ENCODE measurements around the gene MAFF.

The MAFF gene

GRCh38 chr22:38191055-38191454 is 10.7 kb upstream of the MAFF start:
- Histone ChIP-seq H3K4me2 (ENCODE audit: insufficient read depth, low read length) (no peak overlapping the region), H4K20me1 (ENCODE audit: insufficient read depth, low read length) (no peaks in the 10 kb centered on the region), H3K79me2 (ENCODE audit: insufficient read depth, low read length) (no peaks in the 10 kb centered on the region), H3K27me3 (ENCODE audit: insufficient read depth, low read length, poor library complexity) (peaks cover 2% of the 10 kb centered on the region), H3K9ac (ENCODE audit: low read depth, low read length) (no peak overlapping the region), H3K9me3 (ENCODE audit: insufficient read depth, low read length, severe bottlenecking) (no peaks in the 10 kb centered on the region), H2AFZ (ENCODE audit: low read depth, low read length) (no peak overlapping the region), H3K4me3 (ENCODE audit: low read depth in 1 of 2, low read length in 2 of 2) (no peak overlapping the region), H3K4me1 (ENCODE audit: insufficient read depth, low read length) (peaks cover 3% of the 10 kb centered on the region; the same call in 1 of the 2 replicates), H3K36me3 (ENCODE audit: insufficient read depth, low read length) (no peaks in the 10 kb centered on the region), H3K27ac (ENCODE audit: low read length) (no peak overlapping the region)
- ATAC-seq (ENCODE audit: insufficient read depth, low read depth): no peak
- TF ChIP-seq CTCF (IDR thresholded peaks at IDR 0.05; ENCODE audit: borderline replicate concordance, extremely low read depth, low read length, poor library complexity, severe bottlenecking): no peak
- no peak for TF ChIP-seq EZH2 (IDR thresholded peaks at IDR 0.05; ENCODE audit: borderline replicate concordance, low read depth, low read length, severe bottlenecking)
- no peak for DNase-seq

GRCh38 chr22:38191731-38192474 is 9.9 kb upstream of the MAFF start:
- H3K4me3 ChIP-seq (ENCODE audit: low read depth in 1 of 2, low read length in 2 of 2): no peak overlapping the region

GRCh38 chr22:38192475-38192863 is 9.3 kb upstream of the MAFF start:
- Histone ChIP-seq H2AFZ (ENCODE audit: low read depth, low read length) (no peak overlapping the region), H4K20me1 (ENCODE audit: insufficient read depth, low read length) (no peaks in the 10 kb centered on the region), H3K4me2 (ENCODE audit: insufficient read depth, low read length) (no peak overlapping the region), H3K36me3 (ENCODE audit: insufficient read depth, low read length) (no peaks in the 10 kb centered on the region), H3K27me3 (ENCODE audit: insufficient read depth, low read length, poor library complexity) (peaks cover 2% of the 10 kb centered on the region), H3K27ac (ENCODE audit: low read length) (no peak overlapping the region), H3K4me3 (ENCODE audit: low read depth in 1 of 2, low read length in 2 of 2) (no peak overlapping the region), H3K79me2 (ENCODE audit: insufficient read depth, low read length) (no peaks in the 10 kb centered on the region), H3K9ac (ENCODE audit: low read depth, low read length) (no peak overlapping the region), H3K9me3 (ENCODE audit: insufficient read depth, low read length, severe bottlenecking) (no peaks in the 10 kb centered on the region), H3K4me1 (ENCODE audit: insufficient read depth, low read length) (peaks cover 3% of the 10 kb centered on the region; the same call in 1 of the 2 replicates)
- no peak for ATAC-seq (ENCODE audit: insufficient read depth, low read depth)
- TF ChIP-seq CTCF (IDR thresholded peaks at IDR 0.05; ENCODE audit: borderline replicate concordance, extremely low read depth, low read length, poor library complexity, severe bottlenecking) (no peak), EZH2 (IDR thresholded peaks at IDR 0.05; ENCODE audit: borderline replicate concordance, low read depth, low read length, severe bottlenecking) (no peak)
- DNase-seq: no peak

More at GRCh38 chr22:38191731-38192474, 9.9 kb upstream of the MAFF start:
- H3K36me3 ChIP-seq (ENCODE audit: insufficient read depth, low read length): no peaks in the 10 kb centered on the region
- no peak overlapping the region for H3K4me2 ChIP-seq (ENCODE audit: insufficient read depth, low read length)
- ATAC-seq (ENCODE audit: insufficient read depth, low read depth) (no peak), DNase-seq (no peak)
- no peak overlapping the region for H3K27ac ChIP-seq (ENCODE audit: low read length)
- TF ChIP-seq EZH2 (IDR thresholded peaks at IDR 0.05; ENCODE audit: borderline replicate concordance, low read depth, low read length, severe bottlenecking): no peak
- TF ChIP-seq CTCF (IDR thresholded peaks at IDR 0.05; ENCODE audit: borderline replicate concordance, extremely low read depth, low read length, poor library complexity, severe bottlenecking): no peak
- H2AFZ ChIP-seq (ENCODE audit: low read depth, low read length): no peak overlapping the region
- no peaks in the 10 kb centered on the region for H3K79me2 ChIP-seq (ENCODE audit: insufficient read depth, low read length)
- H3K9me3 ChIP-seq (ENCODE audit: insufficient read depth, low read length, severe bottlenecking): no peaks in the 10 kb centered on the region
- peaks cover 3% of the 10 kb centered on the region; the same call in 1 of the 2 replicates for H3K4me1 ChIP-seq (ENCODE audit: insufficient read depth, low read length)
- H4K20me1 ChIP-seq (ENCODE audit: insufficient read depth, low read length): no peaks in the 10 kb centered on the region
- no peak overlapping the region for H3K9ac ChIP-seq (ENCODE audit: low read depth, low read length)
- peaks cover 2% of the 10 kb centered on the region for H3K27me3 ChIP-seq (ENCODE audit: insufficient read depth, low read length, poor library complexity)
